ENCODE measurements around the gene CELF5.

DNA sequence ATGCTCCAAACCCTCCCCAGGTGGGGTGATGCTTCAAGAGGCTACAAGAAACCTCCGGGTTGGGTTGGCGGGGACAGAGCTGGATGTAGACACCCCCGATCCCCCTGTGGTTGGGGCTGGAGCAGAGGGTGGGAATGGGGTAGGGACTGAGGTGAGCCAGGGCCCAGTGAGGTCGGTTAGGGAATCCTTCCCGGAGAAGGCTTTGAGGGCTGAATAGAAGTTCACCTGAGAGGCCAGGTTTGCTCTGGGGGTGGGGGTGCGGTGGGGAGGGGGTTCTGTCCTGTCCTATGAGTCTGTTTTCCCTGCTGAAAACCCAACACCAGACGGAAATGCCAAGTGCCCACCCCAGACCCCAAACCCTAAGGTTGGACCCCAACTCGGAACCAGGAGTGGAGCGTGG, 69.1 kb downstream of the CELF5 start:
- TF ChIP-seq, protein P1, sequence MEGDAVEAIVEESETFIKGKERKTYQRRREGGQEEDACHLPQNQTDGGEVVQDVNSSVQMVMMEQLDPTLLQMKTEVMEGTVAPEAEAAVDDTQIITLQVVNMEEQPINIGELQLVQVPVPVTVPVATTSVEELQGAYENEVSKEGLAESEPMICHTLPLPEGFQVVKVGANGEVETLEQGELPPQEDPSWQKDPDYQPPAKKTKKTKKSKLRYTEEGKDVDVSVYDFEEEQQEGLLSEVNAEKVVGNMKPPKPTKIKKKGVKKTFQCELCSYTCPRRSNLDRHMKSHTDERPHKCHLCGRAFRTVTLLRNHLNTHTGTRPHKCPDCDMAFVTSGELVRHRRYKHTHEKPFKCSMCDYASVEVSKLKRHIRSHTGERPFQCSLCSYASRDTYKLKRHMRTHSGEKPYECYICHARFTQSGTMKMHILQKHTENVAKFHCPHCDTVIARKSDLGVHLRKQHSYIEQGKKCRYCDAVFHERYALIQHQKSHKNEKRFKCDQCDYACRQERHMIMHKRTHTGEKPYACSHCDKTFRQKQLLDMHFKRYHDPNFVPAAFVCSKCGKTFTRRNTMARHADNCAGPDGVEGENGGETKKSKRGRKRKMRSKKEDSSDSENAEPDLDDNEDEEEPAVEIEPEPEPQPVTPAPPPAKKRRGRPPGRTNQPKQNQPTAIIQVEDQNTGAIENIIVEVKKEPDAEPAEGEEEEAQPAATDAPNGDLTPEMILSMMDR (IDR thresholded peaks at IDR 0.05): no peak
- TF ChIP-seq POLR2A (IDR thresholded peaks at IDR 0.05): no peak

Measured in esophagus squamous epithelium (tissue), 4 donors.